Progenitor cell of endocrine pancreas (in vitro differentiated cells): Measurements from ENCODE around the gene UGT2A2. TPM values are rescaled to one million over a fixed set of nuclear protein-coding genes. Genes with fewer than 3 reads are reported as not detected.

Experiments
- DNase-seq: peaks from one replicate; pipeline ENCODE4 v3.0.0; 2021; ENCODE audit warnings: low spot score; ENCODE audit not compliant: unreplicated experiment
- H3K27ac Mint-ChIP-seq: 2 replicates; pipeline ENCODE4 v1.8.0; 2021; ENCODE audit warnings: mild to moderate bottlenecking, moderate library complexity, mixed read lengths
- H3K27me3 Mint-ChIP-seq: 2 replicates; pipeline ENCODE4 v1.8.0; 2021; ENCODE audit warnings: mixed read lengths
- H3K36me3 Mint-ChIP-seq: 2 replicates; pipeline ENCODE4 v1.8.0; 2022; ENCODE audit warnings: mixed read lengths; ENCODE audit not compliant: insufficient read depth
- H3K4me1 Mint-ChIP-seq: 2 replicates; pipeline ENCODE4 v1.8.0; 2021; ENCODE audit warnings: low read depth, mixed read lengths
- H3K4me3 Mint-ChIP-seq: 2 replicates; pipeline ENCODE4 v1.8.0; 2021; ENCODE audit warnings: low read depth, mild to moderate bottlenecking, moderate library complexity, mixed read lengths
- H3K9me3 Mint-ChIP-seq: 2 replicates; pipeline ENCODE4 v1.8.0; 2021; ENCODE audit warnings: low read depth, mixed read lengths
- CTCF ChIP-seq: fragments of 200-600 bp; sonication (generic); IDR thresholded peaks from one replicate; pipeline ENCODE4 v1.5.0; 2021; ENCODE audit warnings: antibody characterized with exemption, mild to moderate bottlenecking; ENCODE audit not compliant: unreplicated experiment
- total RNA-seq: library from RNA; stranded (reverse); gene quantifications from 2 replicates; pipeline ENCODE4 v1.2.1, GENCODE V29; 2021

UGT2A2 gene
- total RNA-seq, 1 donor from 2014 or later = not detected

GRCh38 chr4:69656653-69657158 lies 17.3 kb upstream of the UGT2A2 start:
- Mint-ChIP-seq H3K9me3 (peaks cover 11% of the 10 kb centered on the region), H3K27me3 (no peaks in the 10 kb centered on the region), H3K4me3 (no peak overlapping the region), H3K36me3 (no peaks in the 10 kb centered on the region), H3K4me1 (peaks cover 2% of the 10 kb centered on the region), H3K27ac (no peak overlapping the region)
- TF ChIP-seq CTCF = no peak
- no peak for DNase-seq

- no peak within 1 kb of the TSS for H3K4me3 Mint-ChIP-seq
- DNase-seq = no peak
- no peak within 1 kb of the TSS for H3K27ac Mint-ChIP-seq
- H3K9me3 Mint-ChIP-seq = no peaks in the 10 kb centered on the region
- no peaks in the 10 kb centered on the region for H3K36me3 Mint-ChIP-seq
- TF ChIP-seq CTCF = no peak
- peaks cover 11% of the 10 kb centered on the region for H3K4me1 Mint-ChIP-seq
- no peaks in the 10 kb centered on the region for H3K27me3 Mint-ChIP-seq
Measured at GRCh38 chr4:69653147-69653546, 13.7 kb upstream of the UGT2A2 start, which contains the start of gene UGT2A1. TSS of gene UGT2A1 (minus strand) at chr4:69653247. CDS start at chr4:69647644, 5,603 bp downstream.

GRCh38 chr4:69650872-69651271 lies 11.4 kb upstream of the UGT2A2 start:
- no peak for TF ChIP-seq CTCF
- DNase-seq = no peak
- Mint-ChIP-seq H3K4me1 (peaks cover 11% of the 10 kb centered on the region), H3K4me3 (no peak overlapping the region), H3K36me3 (no peaks in the 10 kb centered on the region), H3K27me3 (no peaks in the 10 kb centered on the region), H3K27ac (no peak overlapping the region), H3K9me3 (no peaks in the 10 kb centered on the region)

GRCh38 chr4:69649629-69650028 lies 10.2 kb upstream of the UGT2A2 start:
- no peak for TF ChIP-seq CTCF
- H3K9me3 Mint-ChIP-seq = no peaks in the 10 kb centered on the region
- H3K4me3 Mint-ChIP-seq = no peak overlapping the region
- peaks cover 21% of the 10 kb centered on the region for H3K4me1 Mint-ChIP-seq
- peak overlapping the region; percentile 30 for H3K27ac Mint-ChIP-seq
- no peaks in the 10 kb centered on the region for H3K36me3 Mint-ChIP-seq
- no peak for DNase-seq
- H3K27me3 Mint-ChIP-seq = no peaks in the 10 kb centered on the region

- no peak for TF ChIP-seq CTCF
- Mint-ChIP-seq H3K4me3 (no peak overlapping the region), H3K27ac (no peak overlapping the region), H3K27me3 (no peaks in the 10 kb centered on the region), H3K36me3 (no peaks in the 10 kb centered on the region), H3K9me3 (no peaks in the 10 kb centered on the region), H3K4me1 (peaks cover 25% of the 10 kb centered on the region)
- DNase-seq = no peak
Measured at GRCh38 chr4:69649207-69649606, 9.8 kb upstream of the UGT2A2 start.
